MV-4-11 (cell line): ENCODE results near the gene CELSR1.
A peak's percentile ranks its signal among the peaks of the same experiment; 100 is the strongest.
"Not testable (repeated sequence)": the region's sequence is repeated elsewhere in the genome, so short reads cannot be mapped to it uniquely, and the experiment has no call there.

ENCODE experiments used
- DNase-seq: peaks from one replicate; lab custom pipeline; 2025; lab: John Stamatoyannopoulos, UW

The CELSR1 gene

DNA sequence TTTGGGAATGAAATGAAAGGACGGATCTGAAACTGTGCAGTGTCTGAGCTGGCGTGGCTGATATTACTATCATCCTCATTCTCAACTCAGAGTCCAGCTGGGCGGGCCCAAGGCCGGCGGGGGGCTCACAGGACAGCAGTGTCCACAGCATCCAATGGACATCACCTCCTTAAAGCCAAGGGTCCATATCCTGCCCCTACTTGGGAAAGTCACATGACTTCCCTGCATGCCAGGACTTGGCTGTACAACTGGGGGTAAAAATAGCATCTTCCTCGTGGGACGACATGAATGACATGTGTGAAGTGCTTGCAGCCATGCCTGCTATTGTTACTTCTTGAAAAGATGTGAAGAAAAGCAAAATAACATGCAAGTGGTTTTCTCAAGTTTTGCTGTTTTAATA, 119.7 kb downstream of the CELSR1 start:
- DNase-seq: no peak

GRCh38 chr22:46416891-46417580, 120.4 kb downstream of the CELSR1 start:
- DNase-seq: no peak

DNA sequence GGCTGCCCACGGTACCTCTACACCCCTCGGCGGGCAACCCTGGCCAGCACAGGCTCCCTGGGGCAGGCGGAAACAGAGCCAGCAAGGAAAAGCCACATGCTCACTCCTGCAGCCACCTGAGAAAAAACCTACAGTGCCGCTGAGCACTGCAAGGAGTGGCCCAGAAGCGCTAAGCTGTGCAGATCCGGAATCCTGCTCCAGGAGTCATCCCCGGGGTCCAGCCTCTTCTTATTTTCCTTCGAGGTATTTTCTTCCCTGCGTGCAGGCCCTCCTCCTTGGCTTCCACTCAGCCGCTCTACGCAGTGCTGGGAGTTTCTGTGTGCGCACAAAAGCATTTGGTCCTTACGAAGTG, 120.9 kb downstream of the CELSR1 start:
- DNase-seq: no peak

- no peak for DNase-seq
Observed at GRCh38 chr22:46415776-46416519, 121.5 kb downstream of the CELSR1 start.

- peak; percentile 16 for DNase-seq
Observed at GRCh38 chr22:46414704-46415103, 122.7 kb downstream of the CELSR1 start.

- DNase-seq: no peak
Observed at GRCh38 chr22:46413725-46414379, 123.6 kb downstream of the CELSR1 start.

DNA sequence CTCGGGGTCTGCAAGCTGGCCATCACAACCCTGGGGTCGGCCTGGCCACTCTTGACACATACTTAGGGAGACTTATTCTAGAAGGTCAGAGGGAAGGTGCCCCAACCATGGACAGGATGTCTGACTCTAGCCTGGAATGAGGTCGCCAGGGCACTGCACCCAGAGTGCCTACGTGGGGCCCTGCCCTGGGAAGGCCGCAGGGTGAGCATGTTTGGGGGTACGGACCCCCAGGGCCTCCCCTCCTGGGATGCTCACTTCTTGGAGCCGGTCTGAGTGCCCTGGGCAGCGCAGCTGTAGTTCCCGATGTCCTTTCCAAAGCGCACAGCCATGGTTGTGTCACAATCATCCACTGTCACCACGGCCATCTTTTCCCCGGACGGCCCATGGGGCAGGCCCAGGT, 126.1 kb downstream of the CELSR1 start:
- no peak for DNase-seq

GRCh38 chr22:46410291-46410808, 127.1 kb downstream of the CELSR1 start:
- no peak for DNase-seq

DNA sequence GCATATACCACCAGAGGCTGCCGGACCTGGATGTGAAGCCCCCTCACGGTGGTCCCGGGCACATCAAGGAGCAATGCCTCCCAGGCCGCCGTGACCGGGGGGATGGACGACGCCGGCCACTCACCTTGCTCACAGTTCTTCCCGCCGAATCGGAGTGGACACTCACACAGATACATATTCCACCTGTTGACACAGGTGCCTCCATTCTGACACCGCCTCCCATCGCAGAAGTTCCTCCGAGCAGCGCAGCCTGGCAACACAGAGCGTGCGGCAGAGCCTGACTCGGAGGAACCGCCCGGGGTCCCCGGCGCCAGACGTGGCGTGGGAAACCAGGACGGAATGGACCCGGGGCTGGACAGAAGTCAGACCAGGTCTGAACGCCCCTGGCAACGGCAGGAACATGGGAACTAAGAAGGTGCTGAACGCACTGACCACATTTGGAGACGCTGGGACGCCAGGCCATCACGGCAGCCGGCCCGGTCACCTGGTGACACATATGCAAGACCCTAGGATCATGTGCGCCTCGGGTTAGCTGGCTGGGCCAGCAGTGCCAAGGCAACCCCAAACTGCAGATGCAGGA, 127.7 kb downstream of the CELSR1 start:
- no peak for DNase-seq

DNA sequence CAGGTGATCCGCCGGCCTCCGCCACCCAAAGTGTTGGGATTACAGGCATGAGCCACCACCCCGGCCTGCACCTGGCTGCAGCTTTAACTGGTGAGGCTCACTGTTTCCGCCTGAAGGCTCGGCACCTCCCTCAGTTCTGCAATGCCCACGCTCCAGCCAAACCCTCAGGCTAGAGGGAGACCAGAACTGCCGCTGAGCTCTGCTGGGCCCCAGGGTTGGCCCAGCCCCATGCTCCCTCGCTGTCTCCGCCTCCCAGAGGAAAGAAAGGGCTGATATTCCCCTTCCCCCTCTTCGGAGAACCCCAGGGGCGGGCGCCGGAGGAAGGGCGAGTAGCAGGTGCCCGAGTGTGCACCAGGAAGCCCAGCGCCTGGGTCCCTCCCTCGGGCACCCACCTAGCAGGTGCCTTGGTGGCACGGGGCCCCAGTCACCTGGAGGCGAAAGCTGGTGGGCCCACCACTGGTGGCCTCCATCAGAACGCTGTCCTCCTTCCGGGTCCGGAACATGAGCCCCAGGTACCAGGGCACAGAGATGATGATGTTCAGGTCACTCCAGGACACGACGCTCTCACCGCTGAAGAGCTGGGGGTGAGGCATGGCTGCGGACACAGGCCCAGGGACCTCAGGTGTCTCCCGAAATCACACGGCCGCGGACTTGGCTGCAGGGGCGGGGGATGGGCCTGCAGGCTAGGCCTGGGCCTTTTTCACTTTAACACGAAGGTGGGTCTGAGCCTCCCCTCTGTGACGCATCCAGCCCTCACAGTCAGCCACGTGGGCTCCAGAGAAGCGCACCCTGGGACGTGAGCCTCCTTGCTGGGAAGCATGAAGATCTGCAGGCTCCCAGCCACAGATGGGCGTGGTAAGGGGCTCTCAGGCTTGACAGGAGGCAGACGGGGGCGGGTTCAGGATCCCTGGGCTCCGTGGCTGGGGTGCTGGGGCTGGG, 128.6 kb downstream of the CELSR1 start:
- DNase-seq: no peak

- DNase-seq: no peak
Observed at GRCh38 chr22:46407748-46408147, 129.7 kb downstream of the CELSR1 start.

DNA sequence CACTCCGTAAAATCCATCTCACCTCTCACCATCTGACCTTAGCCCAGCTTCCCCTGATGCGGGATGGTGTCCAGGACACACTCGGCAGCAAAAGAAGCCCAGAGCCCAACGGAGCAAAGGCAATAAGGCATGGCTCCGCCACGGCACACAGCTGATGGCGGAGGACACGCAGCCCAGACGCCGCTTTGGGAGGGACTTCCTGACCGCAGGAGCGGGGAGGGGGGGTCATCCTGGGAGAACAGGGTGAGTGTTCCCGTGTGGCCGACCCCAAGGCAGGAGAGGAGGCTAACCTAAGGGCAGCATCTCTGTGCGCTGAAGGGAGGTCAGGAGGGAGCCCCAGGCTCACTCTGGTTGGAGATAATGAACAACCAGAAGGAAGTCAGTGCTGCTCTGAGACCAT, 130.6 kb downstream of the CELSR1 start:
- no peak for DNase-seq

DNA sequence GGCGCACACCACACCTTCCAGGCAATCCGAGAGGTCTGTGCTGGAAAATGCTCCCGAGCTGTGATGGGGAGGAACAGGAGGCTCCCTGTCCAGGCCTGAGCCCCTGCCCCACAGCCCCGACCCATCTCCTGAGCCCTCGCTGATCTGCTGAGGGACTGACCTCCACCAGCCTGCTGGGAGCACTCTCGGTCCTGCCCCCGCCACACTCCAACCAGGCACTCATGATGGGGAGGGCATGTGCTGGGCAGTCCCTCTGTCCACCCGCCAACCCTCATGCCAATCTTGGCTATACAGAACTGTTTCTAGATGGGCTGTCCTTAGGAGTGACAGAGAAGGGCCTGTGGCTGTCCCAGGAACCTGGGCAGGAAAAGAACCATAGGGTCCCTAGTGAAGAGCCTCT, 131.1 kb downstream of the CELSR1 start:
- no peak for DNase-seq

DNA sequence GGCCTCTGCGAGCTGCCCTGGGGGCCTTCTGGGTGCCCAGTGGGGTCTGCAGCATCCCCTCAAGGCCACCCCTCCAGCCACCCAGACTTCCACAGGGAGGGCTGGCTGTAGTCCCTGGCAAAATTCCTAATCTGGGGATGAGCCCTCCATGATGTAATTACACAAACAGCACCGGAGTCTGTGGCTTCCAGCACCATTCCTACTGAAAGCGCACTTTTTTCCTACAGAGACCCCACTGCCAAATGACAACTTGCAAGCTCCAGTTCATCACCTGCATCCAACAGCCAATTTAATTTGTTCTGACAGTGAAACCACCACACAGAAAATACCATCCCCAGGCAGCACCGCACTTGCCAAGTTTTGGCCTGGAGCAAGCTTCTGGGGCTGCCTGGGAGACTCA, 131.5 kb downstream of the CELSR1 start:
- no peak for DNase-seq

DNA sequence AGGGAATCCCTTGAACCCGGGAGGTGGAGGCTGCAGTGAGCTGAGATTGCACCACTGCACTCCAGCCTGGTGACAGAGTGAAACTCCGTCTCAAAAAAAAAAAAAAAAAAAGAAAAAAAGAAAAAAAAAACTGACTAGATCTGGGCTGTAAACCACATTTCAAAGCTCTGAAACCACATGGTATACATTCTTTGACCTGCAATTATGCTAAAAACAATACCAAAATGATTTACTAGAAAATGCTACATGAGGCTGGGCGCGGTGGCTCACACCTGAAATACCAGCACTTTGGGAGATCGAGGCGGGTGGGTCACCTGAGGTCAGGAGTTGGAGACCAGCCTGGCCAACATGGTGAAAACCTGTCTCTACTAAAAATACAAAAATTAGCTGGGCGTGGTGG, 133.5 kb downstream of the CELSR1 start:
- DNase-seq: not testable (repeated sequence)

DNA sequence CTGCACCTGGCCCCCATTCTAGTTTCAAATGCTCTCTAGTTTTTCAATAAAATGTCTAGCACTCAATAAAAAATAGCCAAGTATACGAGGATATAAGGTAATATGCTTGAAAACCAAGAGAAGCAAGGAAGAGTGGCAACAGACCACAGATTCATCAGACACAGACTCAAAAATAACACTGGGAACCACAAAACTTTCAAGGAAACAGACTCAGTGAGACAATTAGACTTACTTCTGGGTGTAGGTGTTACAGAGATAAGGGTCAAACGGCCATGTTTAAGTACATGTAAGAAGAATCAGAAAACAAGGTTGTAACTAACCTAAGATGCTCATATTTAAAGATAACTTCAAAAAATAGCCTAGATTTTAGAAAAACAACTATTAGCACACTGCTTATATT, 134.9 kb downstream of the CELSR1 start:
- DNase-seq: no peak

DNA sequence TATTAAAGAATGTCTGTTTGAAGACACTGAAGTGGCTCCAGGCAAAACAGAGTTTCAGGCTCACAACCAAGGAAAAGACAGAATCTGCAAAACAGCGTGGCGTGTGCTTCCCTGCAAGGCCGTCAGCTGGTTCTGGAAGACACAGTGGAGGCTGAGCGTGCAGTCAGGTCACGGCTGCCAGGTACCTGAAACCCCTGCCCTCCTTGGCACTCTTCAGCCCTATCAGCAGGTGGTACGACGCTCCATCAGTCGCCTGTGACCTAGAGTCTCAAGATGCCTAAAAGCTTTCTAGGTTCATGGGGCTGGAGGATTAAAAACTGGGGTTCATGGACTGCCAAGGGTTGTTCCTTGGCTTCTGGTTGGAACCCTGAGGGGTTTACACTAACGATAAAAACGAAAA, 136.1 kb downstream of the CELSR1 start:
- DNase-seq: no peak

DNA sequence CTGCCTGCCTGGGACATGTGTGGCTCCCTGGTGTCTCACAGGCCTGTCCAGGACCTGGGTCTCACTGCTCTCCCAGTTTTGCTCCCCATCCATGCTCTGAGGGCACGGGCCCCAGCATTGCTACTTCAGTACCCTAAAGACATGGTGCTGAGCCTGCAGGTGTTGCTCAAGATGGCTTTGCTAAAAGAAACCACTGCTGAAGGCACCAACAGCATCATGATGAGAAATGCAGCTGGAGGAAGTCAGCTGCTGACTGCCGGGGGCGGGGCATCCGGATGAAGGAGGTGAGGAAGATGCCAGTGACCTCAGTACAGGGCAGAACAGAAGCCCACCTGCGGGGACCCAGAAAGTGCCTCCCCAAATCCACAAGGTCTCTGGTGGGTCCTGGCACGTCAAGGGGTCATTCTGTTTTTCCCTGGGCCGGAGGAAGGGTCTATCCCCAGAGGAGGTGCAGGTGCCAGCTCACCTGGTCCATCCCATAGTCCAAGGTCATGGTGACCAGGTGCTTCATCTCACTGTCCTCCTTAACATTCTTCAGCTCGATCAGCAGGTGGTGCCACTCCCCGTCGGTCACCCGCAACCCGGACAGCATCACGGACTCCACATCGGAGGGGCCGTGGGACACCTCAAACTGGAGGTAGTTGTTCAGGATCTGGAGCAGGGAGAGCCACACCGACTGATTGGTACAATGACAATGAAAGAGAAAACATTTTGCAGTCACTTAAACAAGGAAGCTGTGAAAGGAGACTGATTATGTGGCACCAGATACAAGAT, 138.0 kb downstream of the CELSR1 start:
- no peak for DNase-seq

- DNase-seq: no peak
Observed at GRCh38 chr22:46397951-46398350, 139.5 kb downstream of the CELSR1 start.

GRCh38 chr22:46397514-46397913, 139.9 kb downstream of the CELSR1 start:
- no peak for DNase-seq

DNA sequence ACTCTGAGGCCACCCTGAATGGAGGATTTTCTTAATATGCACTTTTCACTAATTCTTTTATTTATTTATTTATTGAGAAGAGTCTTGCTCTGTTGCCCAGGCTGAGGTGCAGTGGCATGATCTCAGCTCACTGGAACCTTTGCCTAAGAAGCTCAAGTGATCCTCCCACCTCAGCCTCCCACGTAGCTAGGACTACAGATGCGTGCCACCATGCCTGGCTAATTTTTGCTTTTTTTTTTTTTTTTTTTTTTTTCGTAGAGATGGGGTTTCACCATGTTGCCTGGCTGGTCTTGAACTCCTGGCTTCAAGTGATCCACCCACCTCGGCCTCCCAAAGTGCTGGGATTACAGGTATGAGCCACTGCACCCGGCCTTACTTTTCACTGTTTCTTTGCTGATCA, 140.4 kb downstream of the CELSR1 start:
- not testable (repeated sequence) for DNase-seq
